ENCODE measurements around the gene SLC7A8. TPM values are rescaled to one million over a fixed set of nuclear protein-coding genes. Genes with fewer than 3 reads are reported as not detected.

The SLC7A8 gene
- total and polyA plus RNA-seq, 7 experiments from 2014 or later, result 0.36 to 7.7 (median 2.5) TPM

DNA sequence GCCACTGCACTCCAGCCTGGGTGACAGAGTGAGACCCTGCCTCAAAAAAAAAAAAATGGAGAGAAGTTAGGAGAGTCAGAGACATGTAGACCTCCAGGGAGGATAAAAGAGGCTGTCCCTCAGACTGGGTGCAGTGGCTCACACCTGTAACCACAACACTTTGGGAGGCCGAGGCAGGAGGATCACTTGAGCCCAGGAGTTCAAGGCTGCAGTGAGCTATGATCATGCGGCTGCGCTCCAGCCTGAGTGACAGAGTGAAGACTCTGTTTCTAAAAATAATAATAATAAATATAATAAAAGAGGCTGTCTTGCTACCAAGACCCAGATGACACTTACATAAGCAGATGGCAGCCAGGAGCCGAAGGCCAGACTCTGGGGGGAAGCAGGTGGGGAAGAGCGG lies 18.5 kb downstream of the SLC7A8 start:
- H3K4me3 Mint-ChIP-seq, result no peak overlapping the region
- H3K36me3 Mint-ChIP-seq, result peaks cover 0 to 11% (median 0%) of the 10 kb centered on the region in 5 donors
- peaks cover 0 to 19% of the 10 kb centered on the region in 2 donors for H3K4me1 ChIP-seq (ENCODE audit: control insufficient read depth in 2 of 2, insufficient read depth in 2 of 2, low read length in 2 of 2)
- ChIA-PET POLR2A (no interaction called here), CTCF (interaction anchor here (2.3 kb wide), 1 partner anchor 44 kb away, joined by 7 read pairs; no protein-coding TSS in a partner anchor)
- ATAC-seq (no peak), DNase-seq (no peak)
- H3K36me3 ChIP-seq (ENCODE audit: control insufficient read depth in 2 of 3, insufficient read depth in 3 of 3, low read length in 3 of 3), result no peaks in the 10 kb centered on the region
- H3K4me1 Mint-ChIP-seq, result peaks cover 3 to 59% (median 25%) of the 10 kb centered on the region in 7 donors
- H3K9me3 ChIP-seq (ENCODE audit: control insufficient read depth in 2 of 3, low read length in 3 of 3), result no peaks in the 10 kb centered on the region
- H3K27ac ChIP-seq (ENCODE audit: low read depth, low read length), result no peak overlapping the region
- no peak overlapping the region for H3K4me3 ChIP-seq (ENCODE audit: low read length)
- H3K27me3 Mint-ChIP-seq, result peaks cover 0 to 12% (median 0%) of the 10 kb centered on the region in 5 donors
- no peaks in the 10 kb centered on the region for H3K9me3 Mint-ChIP-seq
- H3K27me3 ChIP-seq (ENCODE audit: control insufficient read depth in 2 of 2, insufficient read depth in 2 of 2, low read length in 2 of 2), result peaks cover 0 to 3% of the 10 kb centered on the region in 2 donors
- H3K27ac Mint-ChIP-seq, result peak overlapping the region in 1 of 9 donors; percentile 11
- intact Hi-C loops (cut with micrococcal nuclease), result no loop called here

DNA sequence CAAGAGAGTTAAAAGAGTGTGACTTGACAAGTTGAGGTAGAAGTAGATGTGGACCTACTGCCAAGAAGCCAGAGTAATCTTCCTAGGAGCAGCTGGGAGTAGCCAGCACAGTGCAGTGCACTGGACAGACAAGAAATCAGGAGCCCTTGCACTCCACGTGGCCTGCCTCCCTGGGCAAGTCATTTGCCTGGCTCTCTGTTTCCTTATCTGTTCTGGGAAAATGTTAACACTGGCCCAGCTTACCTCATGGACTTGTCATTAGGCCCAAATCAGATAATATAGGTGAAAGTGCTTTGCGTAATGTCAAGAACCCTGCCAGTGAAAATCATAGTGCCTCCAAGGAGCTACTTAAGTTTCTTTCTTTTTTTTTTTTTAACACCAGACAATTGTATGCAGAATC lies 19.2 kb downstream of the SLC7A8 start:
- Histone ChIP-seq H3K36me3 (ENCODE audit: control insufficient read depth in 2 of 3, insufficient read depth in 3 of 3, low read length in 3 of 3) (no peaks in the 10 kb centered on the region), H3K27ac (ENCODE audit: low read depth, low read length) (no peak overlapping the region), H3K9me3 (ENCODE audit: control insufficient read depth in 2 of 3, low read length in 3 of 3) (no peaks in the 10 kb centered on the region), H3K4me3 (ENCODE audit: low read length) (no peak overlapping the region), H3K4me1 (ENCODE audit: control insufficient read depth in 2 of 2, insufficient read depth in 2 of 2, low read length in 2 of 2) (peaks cover 0 to 19% of the 10 kb centered on the region in 2 donors), H3K27me3 (ENCODE audit: control insufficient read depth in 2 of 2, insufficient read depth in 2 of 2, low read length in 2 of 2) (peaks cover 0 to 3% of the 10 kb centered on the region in 2 donors)
- H3K27ac Mint-ChIP-seq, result peak overlapping the region in 3 of 9 donors; percentile 28 to 90 (median 62)
- intact Hi-C loops (cut with micrococcal nuclease), result no loop called here
- POLR2A ChIA-PET, result interaction anchor here (0.8 to 1.2 kb wide), 2 partner anchors 14 to 299 kb away, joined by 3 to 4 read pairs; no protein-coding TSS in a partner anchor
- peaks cover 3 to 56% (median 23%) of the 10 kb centered on the region in 7 donors for H3K4me1 Mint-ChIP-seq
- H3K36me3 Mint-ChIP-seq, result peaks cover 0 to 11% (median 0%) of the 10 kb centered on the region in 5 donors
- H3K4me3 Mint-ChIP-seq, result no peak overlapping the region
- no peaks in the 10 kb centered on the region for H3K9me3 Mint-ChIP-seq
- ATAC-seq (no peak), DNase-seq (no peak)
- CTCF ChIA-PET, result interaction anchor here (0.7 to 2.3 kb wide), 3 partner anchors 43 to 747 kb away, joined by 3 to 7 read pairs (median 6); no protein-coding TSS in a partner anchor
- H3K27me3 Mint-ChIP-seq, result peaks cover 0 to 15% (median 0%) of the 10 kb centered on the region in 5 donors

DNA sequence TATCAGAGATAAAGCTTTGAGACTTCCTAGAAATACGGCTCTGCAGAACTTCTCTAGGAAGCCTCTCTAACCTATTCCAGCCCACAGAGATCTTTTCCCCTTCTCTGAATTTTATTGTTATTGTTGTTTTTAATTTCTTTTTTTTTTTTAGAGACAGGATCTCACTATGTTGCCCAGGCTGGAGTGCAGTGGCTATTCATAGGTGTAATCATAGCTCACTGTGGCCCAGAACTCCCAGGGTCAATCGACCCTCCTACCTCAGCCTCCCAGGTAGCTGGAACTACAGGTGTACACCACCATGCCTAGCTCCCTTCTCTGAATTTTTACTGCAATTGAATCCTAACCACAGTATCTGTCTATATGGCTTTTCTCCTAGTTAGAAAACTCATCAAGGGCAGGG lies 19.6 kb downstream of the SLC7A8 start:
- no peaks in the 10 kb centered on the region for H3K9me3 Mint-ChIP-seq
- H3K36me3 Mint-ChIP-seq, result peaks cover 0 to 11% (median 0%) of the 10 kb centered on the region in 5 donors
- POLR2A ChIA-PET, result interaction anchor here (0.7 to 2.3 kb wide), 5 partner anchors 8 to 299 kb away, joined by 3 to 13 read pairs (median 3); no protein-coding TSS in a partner anchor
- Histone ChIP-seq H3K36me3 (ENCODE audit: control insufficient read depth in 2 of 3, insufficient read depth in 3 of 3, low read length in 3 of 3) (no peaks in the 10 kb centered on the region), H3K27me3 (ENCODE audit: control insufficient read depth in 2 of 2, insufficient read depth in 2 of 2, low read length in 2 of 2) (peaks cover 0 to 3% of the 10 kb centered on the region in 2 donors), H3K9me3 (ENCODE audit: control insufficient read depth in 2 of 3, low read length in 3 of 3) (no peaks in the 10 kb centered on the region), H3K4me1 (ENCODE audit: control insufficient read depth in 2 of 2, insufficient read depth in 2 of 2, low read length in 2 of 2) (peaks cover 0 to 19% of the 10 kb centered on the region in 2 donors), H3K4me3 (ENCODE audit: low read length) (no peak overlapping the region), H3K27ac (ENCODE audit: low read depth, low read length) (no peak overlapping the region)
- H3K4me1 Mint-ChIP-seq, result peaks cover 3 to 56% (median 23%) of the 10 kb centered on the region in 7 donors
- no peak overlapping the region for H3K4me3 Mint-ChIP-seq
- peak overlapping the region in 3 of 9 donors; percentile 28 to 90 (median 62) for H3K27ac Mint-ChIP-seq
- CTCF ChIA-PET, result interaction anchor here (0.7 to 2.3 kb wide), 5 partner anchors 13 to 748 kb away, joined by 3 to 7 read pairs (median 3); no protein-coding TSS in a partner anchor
- ATAC-seq (no peak), DNase-seq (no peak)
- intact Hi-C loops (cut with micrococcal nuclease), result no loop called here
- H3K27me3 Mint-ChIP-seq, result peaks cover 0 to 17% (median 0%) of the 10 kb centered on the region in 5 donors

DNA sequence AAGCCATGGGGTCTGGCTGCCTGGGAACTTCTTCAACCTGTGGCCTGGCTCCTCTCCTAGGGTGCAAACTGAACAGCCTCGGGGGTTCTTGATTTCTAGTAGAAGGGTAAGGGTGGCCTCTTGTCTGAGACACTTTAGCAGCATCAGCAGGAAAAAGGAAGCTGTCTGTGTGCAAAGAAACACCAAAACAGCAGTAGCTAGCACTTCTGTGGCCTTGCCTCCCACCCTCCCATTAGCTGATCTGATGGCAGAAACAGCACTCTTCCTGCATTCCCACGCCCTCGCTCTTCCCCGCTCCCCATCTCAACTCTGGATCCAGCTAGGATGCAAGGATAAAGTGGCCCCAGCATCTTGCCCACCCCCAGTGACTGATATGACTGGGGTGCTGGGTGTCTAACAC lies 20.7 kb downstream of the SLC7A8 start:
- Histone ChIP-seq H3K36me3 (ENCODE audit: control insufficient read depth in 2 of 3, insufficient read depth in 3 of 3, low read length in 3 of 3) (no peaks in the 10 kb centered on the region), H3K27me3 (ENCODE audit: control insufficient read depth in 2 of 2, insufficient read depth in 2 of 2, low read length in 2 of 2) (no peaks in the 10 kb centered on the region), H3K27ac (ENCODE audit: low read depth, low read length) (no peak overlapping the region), H3K4me3 (ENCODE audit: low read length) (no peak overlapping the region), H3K4me1 (ENCODE audit: control insufficient read depth in 2 of 2, insufficient read depth in 2 of 2, low read length in 2 of 2) (peaks cover 0 to 19% of the 10 kb centered on the region in 2 donors), H3K9me3 (ENCODE audit: control insufficient read depth in 2 of 3, low read length in 3 of 3) (no peaks in the 10 kb centered on the region)
- peaks cover 0 to 11% (median 0%) of the 10 kb centered on the region in 5 donors for H3K36me3 Mint-ChIP-seq
- ATAC-seq (no peak), DNase-seq (no peak)
- intact Hi-C loops (cut with micrococcal nuclease), result loop anchor here in 1 of 2 donors (1.0 kb wide), 1 partner anchor 42 kb away; no protein-coding TSS in a partner anchor
- peaks cover 3 to 46% (median 23%) of the 10 kb centered on the region in 7 donors for H3K4me1 Mint-ChIP-seq
- peak overlapping the region in 5 of 10 donors; percentile 29 to 86 (median 62) for H3K4me3 Mint-ChIP-seq
- H3K9me3 Mint-ChIP-seq, result no peaks in the 10 kb centered on the region
- ChIA-PET POLR2A (interaction anchor here (1.2 to 2.3 kb wide), 3 partner anchors 9 to 68 kb away, joined by 3 to 13 read pairs (median 3); partner anchors contain the start of genes ACIN1 and C14orf119), CTCF (interaction anchor here (0.5 to 1.4 kb wide), 5 partner anchors 14 to 925 kb away, joined by 3 to 4 read pairs (median 4); partner anchors contain the start of gene SLC7A8)
- H3K27me3 Mint-ChIP-seq, result peaks cover 0 to 15% (median 0%) of the 10 kb centered on the region in 5 donors
- peak overlapping the region in 7 of 9 donors; percentile 18 to 94 (median 76) for H3K27ac Mint-ChIP-seq

DNA sequence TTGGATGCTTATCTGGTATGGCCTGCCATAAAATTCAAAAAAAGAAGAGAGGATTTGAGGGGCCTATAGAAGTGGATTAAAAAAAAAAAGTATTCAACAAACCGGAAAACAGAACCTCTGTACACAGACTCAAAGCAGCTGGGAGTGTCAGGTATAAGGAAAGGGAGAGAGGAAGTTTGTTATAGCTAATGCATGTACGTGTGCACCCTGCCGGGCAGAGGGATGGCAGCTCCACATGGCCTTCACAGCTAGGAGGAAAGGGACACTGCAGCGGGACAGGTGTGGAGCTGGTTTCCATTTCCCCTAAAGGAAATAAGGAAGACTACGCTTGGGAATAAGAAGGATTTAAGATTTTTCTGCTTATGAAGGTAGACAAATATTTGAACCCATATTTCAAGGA lies 21.5 kb downstream of the SLC7A8 start:
- H3K4me1 ChIP-seq (ENCODE audit: control insufficient read depth in 2 of 2, insufficient read depth in 2 of 2, low read length in 2 of 2), result peaks cover 0 to 19% of the 10 kb centered on the region in 2 donors
- H3K4me3 ChIP-seq (ENCODE audit: low read length), result no peak overlapping the region
- H3K27ac Mint-ChIP-seq, result peak overlapping the region in 8 of 9 donors; percentile 16 to 94 (median 69)
- intact Hi-C loops (cut with micrococcal nuclease), result loop anchor here in 1 of 2 donors (1.0 kb wide), 1 partner anchor 42 kb away; no protein-coding TSS in a partner anchor
- H3K36me3 Mint-ChIP-seq, result peaks cover 0 to 11% (median 0%) of the 10 kb centered on the region in 5 donors
- H3K4me1 Mint-ChIP-seq, result peaks cover 3 to 48% (median 23%) of the 10 kb centered on the region in 7 donors
- POLR2A ChIA-PET, result interaction anchor here (0.6 to 2.3 kb wide), 6 partner anchors 10 to 301 kb away, joined by 3 to 13 read pairs (median 4); partner anchors contain the start of genes ACIN1, C14orf119 and SLC7A8
- DNase-seq (no peak), ATAC-seq (no peak)
- no peaks in the 10 kb centered on the region for H3K27me3 ChIP-seq (ENCODE audit: control insufficient read depth in 2 of 2, insufficient read depth in 2 of 2, low read length in 2 of 2)
- no peaks in the 10 kb centered on the region for H3K9me3 ChIP-seq (ENCODE audit: control insufficient read depth in 2 of 3, low read length in 3 of 3)
- no peaks in the 10 kb centered on the region for H3K9me3 Mint-ChIP-seq
- H3K27me3 Mint-ChIP-seq, result peaks cover 0 to 16% (median 0%) of the 10 kb centered on the region in 5 donors
- CTCF ChIA-PET, result interaction anchor here (0.6 to 1.3 kb wide), 5 partner anchors 17 to 132 kb away, joined by 3 to 5 read pairs (median 4); partner anchors contain the start of gene SLC7A8
- H3K4me3 Mint-ChIP-seq, result peak overlapping the region in 7 of 10 donors; percentile 53 to 86 (median 71)
- no peak overlapping the region for H3K27ac ChIP-seq (ENCODE audit: low read depth, low read length)
- no peaks in the 10 kb centered on the region for H3K36me3 ChIP-seq (ENCODE audit: control insufficient read depth in 2 of 3, insufficient read depth in 3 of 3, low read length in 3 of 3)

DNA sequence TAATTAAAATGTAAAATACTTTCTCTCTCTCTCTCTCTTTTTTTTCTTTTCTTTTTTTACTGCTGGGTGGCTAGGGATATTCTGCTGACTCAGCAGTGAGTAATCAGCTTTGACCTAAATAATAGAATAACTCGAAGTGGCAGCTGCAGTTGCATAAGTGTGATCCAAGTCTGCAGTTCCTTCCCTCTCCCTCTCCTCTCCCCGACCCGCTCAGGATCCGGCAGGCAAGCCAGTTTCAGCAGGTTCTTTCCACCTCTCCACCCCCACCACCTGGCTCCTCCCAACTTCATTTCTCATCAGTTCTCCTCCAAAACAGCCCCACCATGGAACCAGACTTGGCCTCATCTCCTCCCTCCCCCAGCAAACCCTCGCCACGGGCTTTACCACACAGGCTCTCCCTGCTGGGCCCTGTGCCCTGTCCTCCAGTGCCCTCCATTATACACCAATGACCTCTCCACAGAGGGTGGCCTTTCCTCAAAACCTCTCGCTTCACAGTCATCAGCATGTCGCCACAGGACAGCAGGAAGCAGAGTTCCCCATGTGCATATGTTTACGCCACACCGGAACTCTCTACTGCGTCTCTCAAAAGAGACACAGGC lies 22.4 kb downstream of the SLC7A8 start:
- Histone ChIP-seq H3K4me3 (ENCODE audit: low read length) (no peak overlapping the region), H3K4me1 (ENCODE audit: control insufficient read depth in 2 of 2, insufficient read depth in 2 of 2, low read length in 2 of 2) (peaks cover 0 to 19% of the 10 kb centered on the region in 2 donors), H3K27ac (ENCODE audit: low read depth, low read length) (no peak overlapping the region), H3K9me3 (ENCODE audit: control insufficient read depth in 2 of 3, low read length in 3 of 3) (no peaks in the 10 kb centered on the region), H3K27me3 (ENCODE audit: control insufficient read depth in 2 of 2, insufficient read depth in 2 of 2, low read length in 2 of 2) (no peaks in the 10 kb centered on the region), H3K36me3 (ENCODE audit: control insufficient read depth in 2 of 3, insufficient read depth in 3 of 3, low read length in 3 of 3) (no peaks in the 10 kb centered on the region)
- Mint-ChIP-seq H3K27ac (peak overlapping the region in 5 of 9 donors; percentile 48 to 90 (median 78)), H3K36me3 (peaks cover 0 to 6% (median 0%) of the 10 kb centered on the region in 5 donors), H3K9me3 (no peaks in the 10 kb centered on the region), H3K4me1 (peaks cover 6 to 54% (median 27%) of the 10 kb centered on the region in 7 donors), H3K27me3 (peaks cover 0 to 12% (median 0%) of the 10 kb centered on the region in 5 donors), H3K4me3 (peak overlapping the region in 4 of 10 donors; percentile 9 to 46 (median 19))
- ATAC-seq (peak; percentile 89), DNase-seq (no peak)
- intact Hi-C loops (cut with micrococcal nuclease), result no loop called here
- ChIA-PET CTCF (no interaction called here), POLR2A (interaction anchor here (0.6 to 1.4 kb wide), 2 partner anchors 39 to 41 kb away, joined by 4 to 9 read pairs; no protein-coding TSS in a partner anchor)
